ENCODE measurements around the gene RPL5.

- no peak for TF ChIP-seq CTCF (IDR thresholded peaks at IDR 0.05; ENCODE audit: insufficient read depth, low read length, poor library complexity, severe bottlenecking)
- no peak for TF ChIP-seq EZH2phosphoT487 (conservative IDR thresholded peaks at IDR 0.05; ENCODE audit: low read length)
Measured at GRCh38 chr1:92792340-92792782, 39.5 kb upstream of the RPL5 start.

Data from SU-DHL-6 (cell line).